Stimulated activated naive CD4-positive, alpha-beta T cell (primary cell): Measurements from ENCODE around the gene KCNQ1OT1.
A peak's percentile ranks its signal among the peaks of the same experiment; 100 is the strongest.

Experiments used
- DNase-seq, 6 experiments: peaks; one replicate each; lab custom pipeline; 2025; lab: John Stamatoyannopoulos, UW

Gene KCNQ1OT1

DNA sequence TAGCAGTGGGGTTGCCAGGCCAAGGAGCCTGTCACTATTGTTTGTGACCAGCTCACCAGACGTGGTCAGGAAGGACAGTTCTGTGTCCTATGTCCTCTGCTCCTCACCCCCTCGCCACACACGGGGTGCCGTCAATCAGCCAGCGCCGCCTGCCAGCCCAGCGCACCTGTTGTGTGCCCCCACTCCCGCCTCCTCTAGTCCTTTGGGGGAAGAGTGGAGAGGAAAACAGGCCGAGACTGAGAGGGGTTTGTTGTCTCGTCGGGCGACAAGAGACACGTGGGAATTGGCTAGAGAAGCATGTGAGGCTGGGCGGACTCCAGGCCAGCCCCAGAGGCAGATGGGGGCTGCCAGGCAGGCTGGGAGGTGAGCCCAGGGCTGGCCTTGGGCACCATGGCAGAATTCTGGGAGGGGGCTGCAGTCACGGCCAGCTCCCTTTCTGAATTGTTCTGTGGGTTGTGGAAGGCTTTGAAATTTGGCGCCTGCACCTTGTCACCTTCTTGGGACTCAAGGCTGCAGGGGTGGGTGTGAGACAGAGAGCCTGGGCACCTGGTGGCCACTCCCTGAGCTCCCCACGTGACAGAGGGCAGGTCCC, 3.1 kb upstream of the KCNQ1OT1 start:
- DNase-seq: no peak

DNA sequence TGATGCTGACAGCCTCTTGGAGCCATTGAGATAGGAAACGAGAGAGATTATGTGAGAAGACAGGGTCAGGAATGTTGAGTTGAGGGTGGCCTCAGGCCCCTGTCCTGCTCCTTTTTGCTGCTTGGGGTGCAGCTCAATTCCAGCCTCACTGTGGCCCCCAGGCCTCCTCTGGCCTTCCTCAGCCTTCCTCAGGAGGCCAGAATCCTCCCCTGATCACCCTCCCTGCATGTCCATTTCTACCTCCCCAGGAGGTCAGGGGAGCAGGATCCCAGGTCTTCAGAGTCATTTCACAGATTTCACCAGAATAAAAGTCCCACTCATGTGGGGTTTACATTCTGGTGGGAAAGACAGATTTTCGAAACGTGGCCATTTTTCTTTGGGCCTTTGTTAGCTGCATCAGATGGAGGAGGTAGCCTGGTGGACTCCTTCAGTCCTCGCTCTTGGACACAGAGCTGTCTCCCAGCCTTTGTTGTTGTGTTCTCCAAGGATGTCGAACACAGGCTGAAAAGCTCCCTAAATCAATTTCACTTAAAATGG, 2.2 kb upstream of the KCNQ1OT1 start:
- DNase-seq: no peak

DNA sequence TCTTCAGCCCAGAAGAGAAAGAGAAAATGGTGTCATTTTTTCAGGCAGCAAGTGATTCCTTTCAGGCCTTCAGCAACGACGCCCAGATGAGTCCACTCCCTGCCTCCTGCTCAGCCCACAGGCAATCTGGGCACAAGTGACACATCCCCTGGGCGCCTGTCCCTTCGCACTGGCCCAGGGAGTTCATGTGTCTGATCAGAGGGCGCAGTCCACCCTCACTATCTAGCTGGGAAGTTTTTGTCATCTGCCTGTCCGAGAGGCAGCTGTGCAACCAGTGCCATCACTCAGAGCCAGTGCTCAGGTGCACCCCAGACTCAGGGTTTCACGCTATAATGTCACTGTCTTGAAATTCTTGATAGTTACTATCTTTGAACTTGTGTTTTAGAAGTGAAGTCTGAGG, 1.4 kb upstream of the KCNQ1OT1 start:
- DNase-seq: no peak

DNA sequence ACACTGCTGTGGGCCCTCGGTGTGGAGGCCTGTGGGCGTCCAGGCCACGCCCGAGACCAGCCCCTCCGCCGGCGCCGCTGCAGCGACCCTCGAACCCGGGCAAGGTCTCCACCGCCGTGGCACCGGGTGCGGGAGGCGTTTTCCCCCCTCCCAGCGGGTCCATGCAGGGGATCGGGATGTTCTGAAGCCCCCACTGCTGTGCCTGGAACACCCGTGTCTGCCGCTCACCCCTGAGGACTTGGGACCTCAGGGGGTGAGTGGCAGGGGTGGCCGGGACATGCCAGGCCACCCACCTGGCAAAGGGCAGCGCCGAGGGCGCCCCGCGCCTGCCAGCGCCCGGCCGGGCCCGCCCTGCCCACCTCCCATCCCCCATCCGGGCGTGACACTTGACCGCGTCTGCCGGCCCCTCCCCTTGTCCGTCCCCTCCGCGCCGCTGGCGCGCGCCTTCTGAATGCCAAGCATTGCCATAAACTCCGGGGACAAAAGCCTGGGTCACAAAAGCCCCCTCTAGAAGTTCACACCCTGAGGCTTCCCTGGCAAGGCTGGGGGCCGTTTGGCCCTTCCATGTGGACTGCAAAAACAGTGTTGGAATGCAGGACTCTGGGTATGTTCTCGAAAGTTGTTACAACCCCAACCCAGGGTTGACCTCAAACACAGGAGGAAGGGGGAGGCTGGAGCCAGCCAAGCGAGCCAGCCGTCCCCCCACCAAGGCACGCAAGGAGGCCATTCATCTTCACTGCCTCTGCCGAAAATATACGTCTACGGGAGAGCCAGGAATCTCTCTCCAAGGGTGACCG, 819 bp upstream of the KCNQ1OT1 start:
- DNase-seq: peak in 1 of 6 experiments; percentile 15

DNA sequence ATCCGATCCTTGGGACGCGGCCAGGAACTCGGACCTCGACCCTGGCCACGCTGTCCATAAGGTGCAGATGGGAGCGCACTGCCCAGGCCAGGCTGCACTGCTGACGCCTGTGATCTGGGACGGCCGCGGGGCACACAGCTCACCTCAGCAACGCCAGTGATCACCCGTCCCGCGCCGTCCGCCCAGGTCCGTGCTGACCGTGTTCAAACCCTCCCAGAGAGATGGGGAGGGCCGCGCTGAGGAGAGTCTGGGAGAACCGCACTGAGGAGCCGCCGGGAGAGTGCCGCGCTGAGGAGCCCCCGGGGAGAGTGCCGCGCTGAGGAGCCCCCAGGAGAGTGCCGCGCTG, 636 bp downstream of the KCNQ1OT1 start:
- DNase-seq: no peak

DNA sequence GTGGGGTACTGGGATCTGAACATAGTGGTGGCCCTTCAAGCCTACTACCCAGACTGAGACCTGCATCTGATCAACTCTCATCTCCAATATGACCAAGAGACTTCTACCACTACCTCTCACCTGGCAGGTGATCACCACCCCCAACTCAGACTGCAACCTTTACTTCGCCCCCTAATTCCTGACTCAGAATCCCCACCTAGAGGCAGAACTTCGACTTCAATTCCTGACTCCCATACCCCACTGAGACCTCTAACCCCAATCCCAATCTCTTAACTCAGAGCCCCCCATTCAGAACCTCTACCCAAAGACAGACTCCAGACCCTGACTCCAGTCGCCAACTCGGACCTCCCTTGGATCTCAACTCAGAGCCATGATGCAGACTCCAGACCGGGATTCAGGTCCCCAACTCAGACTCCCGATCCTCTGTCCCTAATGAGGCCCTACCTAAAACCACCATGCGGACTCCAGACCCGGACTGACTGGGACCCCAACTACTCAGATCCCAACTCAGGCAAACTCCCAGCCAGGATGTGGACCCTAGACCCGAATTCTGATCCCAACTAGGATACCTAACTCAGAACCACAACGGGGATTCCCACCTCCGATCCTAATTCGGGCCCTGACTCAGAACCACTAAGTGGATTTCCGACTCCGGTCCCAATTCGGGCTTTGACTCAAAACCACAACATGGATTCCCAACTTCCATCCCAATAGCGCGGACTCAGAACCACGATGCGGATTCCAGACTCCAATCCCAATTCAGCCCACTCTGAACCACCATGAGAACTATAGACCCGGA, 1.2 kb downstream of the KCNQ1OT1 start:
- DNase-seq: no peak

DNA sequence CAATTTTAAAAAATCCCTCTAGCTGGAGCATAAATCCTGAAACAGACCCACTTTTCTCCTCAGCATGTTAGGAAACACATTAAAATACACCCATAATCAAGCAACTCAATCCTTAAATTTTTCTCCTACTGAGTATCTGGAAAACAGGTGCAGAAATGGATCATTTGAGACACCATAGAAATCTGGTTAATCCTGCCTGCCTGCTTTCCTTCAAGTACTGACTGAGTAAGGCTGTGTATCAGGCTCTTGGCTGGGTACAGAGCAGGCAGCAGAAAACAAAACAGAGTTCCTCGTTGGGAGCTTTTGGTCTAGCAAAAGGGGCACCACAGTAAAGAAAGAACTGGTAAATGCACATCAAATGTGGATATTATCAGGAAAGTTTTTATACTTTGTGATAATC, 1.9 kb downstream of the KCNQ1OT1 start:
- no peak for DNase-seq

DNA sequence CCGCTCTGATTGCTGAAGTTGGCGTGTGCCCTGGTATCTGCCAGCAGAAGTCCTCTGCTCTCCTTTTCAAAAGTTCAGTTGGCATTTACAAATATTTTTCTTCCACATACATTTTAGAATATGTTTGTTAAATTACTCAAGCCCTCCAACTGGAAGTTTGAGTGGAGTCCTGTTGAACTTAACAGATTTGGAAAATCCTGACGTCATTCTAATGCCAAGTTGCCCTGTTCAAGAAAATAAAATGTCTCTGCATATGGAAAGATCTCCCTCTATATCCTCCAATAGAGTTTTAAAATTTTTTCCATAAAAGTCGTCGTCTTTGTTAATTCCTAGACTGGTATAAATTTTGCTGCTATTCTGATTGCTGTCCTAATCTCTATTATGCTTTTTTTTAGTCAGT, 3.3 kb downstream of the KCNQ1OT1 start:
- no peak for DNase-seq

DNA sequence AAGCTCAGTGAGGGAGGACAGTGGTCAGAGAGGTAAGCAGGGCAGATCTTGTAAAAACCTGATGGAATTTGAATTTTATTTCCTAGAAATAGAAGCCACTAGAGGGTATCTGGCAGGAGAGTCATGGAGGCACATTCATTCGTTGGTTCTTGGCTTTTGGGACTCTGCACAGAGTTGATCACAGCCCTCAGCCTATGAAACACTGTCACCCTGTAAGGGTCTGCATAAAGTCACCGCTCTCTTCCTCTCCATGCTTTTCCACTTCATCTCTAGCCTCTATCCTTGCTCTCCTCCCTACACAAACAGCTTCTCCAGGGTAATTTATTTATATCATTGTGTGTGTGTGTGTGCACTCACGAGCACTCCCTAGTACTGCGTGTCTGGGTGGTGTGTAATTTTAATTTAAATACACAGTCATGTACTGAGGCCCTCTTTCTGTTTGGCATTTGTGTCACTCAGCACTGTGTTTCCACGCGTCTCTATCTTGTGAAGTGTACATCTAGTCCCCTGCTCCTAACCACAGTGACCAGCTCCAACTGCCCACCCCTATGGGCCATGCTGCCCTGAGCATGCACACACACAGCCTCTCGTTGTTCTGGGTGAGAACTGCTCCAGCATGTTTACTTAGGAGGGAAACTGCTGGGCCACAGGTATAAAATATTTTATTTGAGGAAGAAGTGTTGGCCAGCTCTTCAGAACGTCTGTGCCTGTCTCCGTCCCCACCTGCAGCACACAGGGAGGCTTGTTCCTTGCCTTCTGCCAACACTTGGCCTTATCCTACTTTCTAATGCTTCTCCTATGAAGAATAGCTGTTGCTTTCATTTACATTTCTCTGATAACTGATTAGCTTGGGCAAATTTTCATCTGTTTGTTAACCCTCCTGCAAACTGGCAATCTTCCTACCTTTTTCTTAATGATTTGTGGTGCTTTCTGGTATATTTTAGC, 4.5 kb downstream of the KCNQ1OT1 start:
- DNase-seq: no peak

DNA sequence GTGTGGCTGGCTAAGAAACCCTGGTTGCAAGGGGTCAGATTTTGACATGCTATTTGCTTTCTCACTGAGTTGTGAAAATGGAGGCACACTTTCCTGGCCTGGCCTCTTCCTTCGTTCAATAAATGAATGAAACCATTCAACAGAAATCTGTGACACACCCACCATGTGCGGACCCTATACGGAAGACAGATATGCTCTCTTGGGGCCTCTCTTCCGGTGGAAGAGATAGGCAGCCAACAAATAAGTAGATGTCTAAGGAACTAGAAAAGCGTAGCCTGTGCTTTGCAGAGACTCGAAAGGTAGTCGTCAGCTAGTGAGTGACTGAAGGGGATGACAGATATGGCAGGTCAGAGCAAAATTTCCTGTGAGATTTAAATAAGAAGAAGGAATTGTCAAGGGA, 5.3 kb downstream of the KCNQ1OT1 start:
- no peak for DNase-seq

DNA sequence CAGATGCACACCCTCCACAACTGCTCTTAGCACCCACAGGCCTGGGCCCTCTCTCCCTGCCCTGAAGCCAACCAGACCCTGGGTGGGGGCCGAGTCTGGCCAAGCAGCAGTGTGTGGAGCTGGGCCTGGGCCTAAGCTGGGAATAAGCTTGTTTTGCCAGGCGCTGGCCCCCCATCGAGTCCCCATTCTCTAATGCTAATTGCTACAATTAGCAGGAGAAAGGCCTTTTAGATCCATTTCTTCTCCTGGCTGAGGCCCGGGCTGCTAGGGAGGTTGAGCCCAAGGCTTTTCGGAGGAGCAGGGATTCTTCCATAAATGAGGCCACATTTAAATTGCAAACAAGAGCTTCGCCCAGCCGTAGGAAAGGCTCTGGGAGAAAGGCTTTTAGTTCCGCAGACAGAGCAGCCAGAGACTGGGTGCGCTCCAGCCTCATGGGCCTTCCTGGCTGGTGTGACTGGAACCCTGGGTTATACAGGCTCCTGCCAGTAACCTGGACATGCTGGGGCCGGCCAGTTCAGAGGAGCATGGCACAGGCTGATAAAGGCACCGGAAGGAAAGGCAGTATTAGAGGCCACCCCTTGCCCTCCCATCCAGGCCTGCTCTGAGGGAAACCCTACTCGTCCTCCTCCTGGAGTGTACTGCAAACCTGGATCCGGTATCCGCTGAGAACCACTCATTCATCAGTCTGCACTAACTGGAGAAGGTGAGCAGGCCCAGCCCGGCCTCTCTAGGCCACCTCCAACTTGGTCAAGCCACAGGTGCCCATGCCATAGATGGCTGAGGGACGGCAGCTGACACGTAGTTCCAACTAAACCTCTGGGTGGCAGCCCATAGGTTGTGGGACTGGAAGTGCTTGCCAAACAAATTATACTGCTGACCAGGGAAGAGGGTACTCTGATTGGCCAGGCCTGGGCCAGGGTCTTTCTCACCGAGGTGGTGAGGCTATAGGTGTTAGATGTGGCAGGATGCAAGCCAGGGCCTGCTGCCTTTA, 6.2 kb downstream of the KCNQ1OT1 start:
- no peak for DNase-seq

DNA sequence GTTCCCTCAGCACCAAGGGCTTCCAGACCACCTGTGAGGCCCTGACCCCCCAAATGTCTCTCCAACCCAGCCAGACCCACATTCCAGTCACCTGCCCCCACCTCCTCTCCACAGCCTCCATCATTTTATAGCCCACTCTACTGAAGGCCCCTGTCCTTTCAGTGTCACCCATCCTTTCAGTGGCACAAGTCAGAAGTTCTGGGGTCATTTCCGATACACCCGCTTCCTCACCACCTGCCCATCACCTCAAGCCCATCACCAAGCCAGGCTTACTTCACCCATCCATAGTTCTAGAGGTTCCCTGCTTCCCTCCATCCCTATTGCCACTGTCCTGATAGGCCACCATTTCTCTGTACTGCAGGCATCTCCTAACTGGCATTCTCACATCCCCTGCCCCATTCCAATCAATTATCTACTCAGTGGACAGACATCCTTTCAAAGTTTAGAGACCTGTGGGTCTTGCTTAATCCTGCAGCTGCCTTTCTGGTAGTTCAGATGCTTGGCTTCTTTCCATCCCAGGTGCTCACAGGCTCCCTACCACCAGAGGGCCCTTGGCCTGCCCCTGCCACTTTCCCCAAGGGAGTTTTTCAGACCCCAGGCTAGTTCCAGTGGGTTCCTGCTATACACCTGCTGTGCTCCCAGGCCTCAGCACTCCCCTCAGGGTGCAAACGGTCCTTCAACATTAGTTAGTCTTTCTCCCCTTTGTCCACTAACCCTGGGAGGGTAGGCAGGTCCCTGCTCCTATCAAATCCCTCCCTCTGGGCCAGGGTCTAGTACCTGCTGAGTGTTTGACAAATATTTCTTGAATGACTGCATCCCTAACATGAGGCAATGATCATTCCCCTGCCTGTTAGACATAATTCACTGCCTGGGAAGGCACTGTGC, 7.6 kb downstream of the KCNQ1OT1 start:
- no peak for DNase-seq

DNA sequence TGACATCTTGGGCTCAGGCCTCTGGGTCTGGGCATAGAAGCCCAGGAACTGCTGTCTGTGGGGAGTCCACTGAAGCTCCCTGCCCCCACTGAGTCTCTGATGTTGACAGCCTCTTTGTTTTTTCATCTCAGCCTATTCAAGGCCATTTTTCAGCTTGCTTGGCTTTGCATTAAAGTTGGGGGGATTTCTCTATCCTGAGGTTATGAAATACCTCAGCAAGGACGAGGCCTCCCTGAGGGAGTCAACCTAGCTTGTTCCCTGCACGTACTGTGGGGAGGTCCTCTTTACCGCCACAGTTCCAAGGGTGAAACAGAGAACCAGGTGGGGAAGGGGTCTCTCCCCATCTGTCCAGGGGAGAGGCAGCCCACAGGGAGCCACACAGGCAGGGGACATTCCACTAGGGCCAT, 8.4 kb downstream of the KCNQ1OT1 start:
- DNase-seq: no peak

DNA sequence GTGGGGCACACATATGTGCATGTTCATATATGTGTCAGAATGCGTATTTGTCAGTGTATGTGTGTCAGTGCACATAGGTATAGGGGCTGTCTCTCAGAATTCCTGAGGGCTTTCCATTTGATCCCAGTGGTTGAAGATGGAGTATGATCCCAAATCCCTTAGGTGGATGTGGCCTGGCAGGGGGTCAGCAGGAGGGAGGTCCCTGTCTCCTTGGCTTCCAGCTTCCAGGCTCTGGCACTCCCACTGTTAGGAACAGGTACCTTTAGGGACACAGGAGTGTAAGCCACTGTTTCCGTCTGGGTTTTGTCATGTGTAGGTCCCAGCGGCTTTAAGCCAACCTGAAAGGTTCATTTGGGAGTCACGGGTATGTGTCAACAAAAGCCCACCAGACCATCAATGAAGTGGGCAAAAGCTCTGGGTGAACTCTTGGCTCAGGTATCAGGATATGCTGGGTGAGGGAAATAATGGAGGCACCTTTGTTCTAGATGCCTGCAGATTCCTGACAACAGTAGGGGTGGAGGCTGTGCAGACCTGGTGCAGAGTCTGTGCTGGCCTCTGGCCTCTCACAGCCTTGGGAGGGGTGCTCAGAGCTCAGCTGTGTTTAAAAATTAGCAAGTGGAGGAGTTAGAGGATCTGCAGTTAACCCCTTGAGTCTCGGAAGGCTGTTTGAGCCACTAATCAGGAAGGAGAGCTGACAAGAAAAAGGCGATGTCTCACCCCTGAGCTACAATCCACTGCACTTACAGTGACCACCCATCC, 9.0 kb downstream of the KCNQ1OT1 start:
- DNase-seq: no peak

DNA sequence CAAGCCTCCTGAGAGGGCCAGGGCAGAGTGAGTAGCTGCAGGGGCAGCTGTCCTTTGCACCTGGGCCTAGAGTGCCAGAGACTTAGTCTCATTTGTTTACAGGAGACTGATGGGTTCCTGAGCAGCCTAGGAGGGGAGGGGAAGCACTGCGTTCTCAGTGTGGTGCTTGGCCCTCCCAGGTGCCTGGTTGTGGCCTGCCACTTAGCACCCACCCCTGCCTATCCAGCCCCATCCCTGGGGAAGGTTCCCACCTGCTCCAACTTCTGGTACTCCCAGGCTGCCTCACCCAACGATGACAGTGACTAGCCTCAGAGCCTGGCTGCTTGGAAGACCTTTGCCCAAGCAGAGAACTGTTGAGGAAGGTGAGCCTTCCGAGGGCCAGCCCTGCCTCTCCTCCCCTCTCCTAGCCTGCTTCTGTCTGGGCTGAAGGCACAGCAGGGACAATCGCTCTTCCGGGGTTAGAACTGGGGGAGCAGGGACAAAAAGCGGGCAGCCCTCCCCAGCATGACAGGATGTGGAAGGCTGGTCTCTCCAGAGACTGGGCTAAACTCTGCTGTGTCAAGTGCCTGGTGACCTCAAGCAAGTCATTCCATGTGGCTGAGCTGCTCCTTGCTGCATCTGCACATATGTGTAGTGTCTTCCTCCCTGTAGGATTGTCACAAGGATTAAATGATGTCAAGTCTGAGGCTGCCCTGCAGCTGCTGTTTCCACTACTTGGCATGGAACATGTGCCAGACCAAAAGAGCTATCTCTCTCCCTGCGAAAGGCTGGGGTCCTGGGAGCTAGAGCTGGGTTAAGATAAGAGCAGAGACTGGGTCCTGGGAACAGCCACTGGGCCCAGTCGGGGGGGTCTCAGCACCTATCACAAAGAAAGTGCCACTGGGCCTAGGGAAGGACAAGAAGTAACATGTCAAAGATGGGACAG, 9.9 kb downstream of the KCNQ1OT1 start:
- no peak for DNase-seq

DNA sequence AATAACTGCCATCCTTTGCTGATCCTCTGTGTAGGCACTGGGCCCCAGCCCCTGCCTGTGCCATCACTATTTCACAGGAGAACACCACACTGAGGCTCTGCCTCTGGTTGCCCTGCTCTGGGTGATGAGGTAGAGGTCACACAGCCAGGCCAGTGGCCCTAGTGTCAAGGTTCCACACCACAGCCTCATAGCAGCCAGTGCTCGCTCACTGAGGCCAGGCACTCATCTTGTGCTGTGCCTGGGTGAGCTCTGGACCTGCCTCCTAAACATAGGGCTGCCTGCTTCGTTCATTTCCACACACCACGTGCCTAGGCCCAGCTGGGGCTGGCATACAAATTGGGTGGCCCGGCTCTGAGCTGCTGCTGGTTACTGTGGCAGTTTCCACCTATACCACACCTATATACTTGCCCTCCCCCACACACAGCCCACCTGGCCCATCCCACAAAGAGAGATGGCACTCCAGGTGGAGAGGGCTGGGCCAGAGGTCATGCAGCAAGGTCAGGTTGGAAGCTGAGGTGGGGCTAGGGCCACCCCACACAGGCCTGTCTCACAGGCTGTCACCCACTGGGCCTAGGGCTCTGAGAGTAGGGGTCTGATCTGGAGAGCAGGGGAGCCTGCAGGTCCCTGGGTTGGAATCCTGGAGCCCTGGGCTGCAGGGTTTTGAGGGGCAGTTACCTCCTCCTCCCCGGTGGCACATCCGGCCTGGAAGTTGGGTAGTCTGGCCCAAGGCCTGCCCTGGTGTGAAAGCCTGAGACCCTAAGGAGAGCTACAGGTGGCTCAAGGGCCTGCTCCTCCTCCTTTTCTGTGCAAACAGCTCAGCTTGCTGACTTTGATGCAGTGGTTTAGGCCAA, 11.2 kb downstream of the KCNQ1OT1 start:
- DNase-seq: no peak

DNA sequence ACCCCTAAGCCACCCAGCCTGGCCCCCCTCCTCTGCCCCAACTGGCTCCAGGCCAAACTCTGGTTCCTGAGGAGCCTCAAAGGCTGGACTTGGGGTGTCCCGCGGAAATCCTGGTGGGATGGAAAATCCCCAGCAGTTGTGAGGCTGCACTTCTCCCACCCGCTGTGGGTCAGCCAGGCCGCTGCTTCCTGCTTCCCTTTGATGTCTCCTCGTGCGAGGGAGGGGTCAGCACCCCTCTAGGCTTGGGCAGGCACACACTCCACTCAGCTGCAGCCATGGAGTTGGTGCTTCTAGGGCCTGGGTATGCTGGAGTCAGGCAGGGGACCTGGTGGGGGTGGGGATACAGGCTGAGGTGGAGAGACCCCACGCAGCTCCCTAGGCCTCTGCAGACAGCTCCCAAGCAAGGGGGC, 12.0 kb downstream of the KCNQ1OT1 start:
- DNase-seq: no peak
